ENCODE data around the gene TLCD5.

TLCD5 gene

GRCh38 chr11:120324932-120325810 is at the start of gene TLCD5:
Gene TLCD5, plus strand, starts transcription at chr11:120325299. Its CDS starts 2,143 bp downstream, at chr11:120327442.
- DNase-seq, result peak; percentile 39

DNA sequence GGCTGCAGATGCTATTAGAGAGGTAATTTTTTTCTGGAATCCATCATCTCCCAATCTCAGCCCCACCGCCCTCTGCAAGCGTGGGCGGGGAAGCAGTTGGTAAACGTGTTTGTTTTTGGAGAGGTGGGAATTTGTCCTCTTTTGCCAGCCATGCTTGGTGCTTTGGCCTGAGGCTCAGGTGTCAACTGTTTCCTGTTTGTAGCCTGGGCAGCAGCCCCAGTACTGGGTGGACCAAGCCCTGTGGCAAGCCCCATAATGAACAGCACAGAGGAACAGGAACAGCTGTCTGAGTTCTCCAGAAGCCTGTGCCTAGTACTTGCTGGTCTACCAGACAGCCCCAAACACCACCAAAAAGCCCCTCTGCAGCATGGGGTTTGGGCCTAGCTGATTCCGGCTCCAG is 45.6 kb upstream of the TLCD5 start:
- no peak for DNase-seq

- no peak for DNase-seq
Observed at GRCh38 chr11:120280600-120281051, 44.5 kb upstream of the TLCD5 start.

GRCh38 chr11:120281143-120281795 is 43.8 kb upstream of the TLCD5 start:
- DNase-seq, result no peak

- DNase-seq, result no peak
Observed at GRCh38 chr11:120283124-120283523, 42.0 kb upstream of the TLCD5 start.

- DNase-seq, result no peak
Observed at GRCh38 chr11:120284272-120284671, 40.8 kb upstream of the TLCD5 start.

- DNase-seq, result no peak
Observed at GRCh38 chr11:120285256-120285655, 39.8 kb upstream of the TLCD5 start.

DNA sequence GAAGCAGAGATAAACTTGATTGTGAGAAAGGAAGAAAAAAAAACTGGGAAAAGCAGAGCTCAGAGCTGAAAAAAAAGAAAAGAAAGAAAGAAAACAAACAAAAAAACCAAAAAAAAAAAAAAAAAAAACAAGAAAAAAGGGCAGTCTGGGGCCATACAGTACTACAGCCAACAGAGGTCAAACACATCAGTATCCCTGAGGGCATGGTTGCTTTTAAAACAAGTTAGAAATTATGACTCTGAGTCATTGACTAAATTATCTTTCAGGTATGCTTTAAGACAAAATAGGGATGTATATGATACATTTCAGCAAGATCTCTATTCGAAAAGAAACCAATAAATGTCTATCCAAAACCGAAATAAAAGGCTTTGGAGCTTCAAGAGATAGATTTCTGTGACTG is 37.1 kb upstream of the TLCD5 start:
- no peak for DNase-seq

DNA sequence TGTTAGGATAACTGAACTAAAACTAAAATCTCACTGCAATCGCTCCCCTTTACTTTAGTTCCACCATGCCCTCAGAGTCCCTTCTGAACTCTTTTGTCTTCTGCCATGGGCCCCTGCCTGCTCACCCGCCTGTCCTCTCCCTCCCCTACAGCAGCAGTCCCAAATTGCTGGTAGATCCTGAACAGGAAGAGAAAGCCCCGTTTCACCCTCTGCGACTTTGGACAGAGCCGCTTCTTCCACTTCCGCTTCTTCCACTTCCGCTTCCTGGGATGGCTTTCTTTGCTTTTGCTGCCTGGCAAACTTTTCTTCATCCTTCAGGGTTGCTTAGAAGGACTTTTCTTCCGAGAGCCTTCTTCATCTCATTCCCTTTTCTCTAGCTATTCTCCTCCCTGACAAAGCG is 35.7 kb upstream of the TLCD5 start:
- DNase-seq, result no peak

- no peak for DNase-seq
Observed at GRCh38 chr11:120290956-120291355, 34.1 kb upstream of the TLCD5 start.

- DNase-seq, result no peak
Observed at GRCh38 chr11:120293038-120293800, 31.9 kb upstream of the TLCD5 start.

- DNase-seq, result no peak
Observed at GRCh38 chr11:120294096-120294495, 31.0 kb upstream of the TLCD5 start.

- no peak for DNase-seq
Observed at GRCh38 chr11:120295099-120295498, 30.0 kb upstream of the TLCD5 start.

GRCh38 chr11:120296554-120296953 is 28.5 kb upstream of the TLCD5 start:
- DNase-seq, result no peak

- DNase-seq, result no peak
Observed at GRCh38 chr11:120298461-120298860, 26.6 kb upstream of the TLCD5 start.

DNA sequence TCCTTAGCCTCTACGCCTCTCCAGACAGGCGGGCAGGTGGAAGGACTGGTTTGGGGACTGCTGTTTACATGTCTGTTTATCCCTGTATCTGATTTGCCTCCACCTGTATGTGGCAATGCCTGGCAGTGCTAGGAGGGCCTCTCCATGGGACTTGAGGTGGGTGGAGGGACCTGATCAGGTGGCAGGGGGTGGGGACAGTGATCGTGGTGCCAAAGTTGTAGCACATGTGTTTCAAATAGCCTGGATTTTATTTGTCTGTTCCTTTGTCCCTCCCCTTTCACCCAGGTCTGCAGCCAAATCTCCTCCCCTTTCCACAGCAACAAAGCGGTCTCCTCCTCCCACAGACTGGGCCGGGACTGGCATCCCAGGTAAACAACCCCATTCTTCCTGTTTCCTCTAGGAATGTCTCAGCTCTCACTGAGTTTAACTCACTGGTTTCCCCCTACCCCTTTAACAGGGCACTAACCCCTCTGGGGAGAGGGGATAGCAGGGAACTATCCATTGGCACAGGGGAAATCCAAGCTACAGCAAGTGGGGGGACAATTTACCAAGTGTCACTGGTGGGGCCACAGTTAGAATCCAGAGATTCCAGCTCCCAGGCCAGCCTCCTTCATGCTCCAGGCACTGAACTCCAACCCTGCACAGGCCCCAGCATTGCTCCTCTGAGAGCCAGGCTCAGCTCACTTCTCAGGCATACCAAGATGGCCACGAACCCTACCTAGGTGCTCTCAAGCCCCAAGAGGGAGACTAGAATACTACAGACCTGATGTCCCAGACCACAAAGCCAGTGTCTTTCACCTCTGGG is 22.9 kb upstream of the TLCD5 start:
- no peak for DNase-seq

DNA sequence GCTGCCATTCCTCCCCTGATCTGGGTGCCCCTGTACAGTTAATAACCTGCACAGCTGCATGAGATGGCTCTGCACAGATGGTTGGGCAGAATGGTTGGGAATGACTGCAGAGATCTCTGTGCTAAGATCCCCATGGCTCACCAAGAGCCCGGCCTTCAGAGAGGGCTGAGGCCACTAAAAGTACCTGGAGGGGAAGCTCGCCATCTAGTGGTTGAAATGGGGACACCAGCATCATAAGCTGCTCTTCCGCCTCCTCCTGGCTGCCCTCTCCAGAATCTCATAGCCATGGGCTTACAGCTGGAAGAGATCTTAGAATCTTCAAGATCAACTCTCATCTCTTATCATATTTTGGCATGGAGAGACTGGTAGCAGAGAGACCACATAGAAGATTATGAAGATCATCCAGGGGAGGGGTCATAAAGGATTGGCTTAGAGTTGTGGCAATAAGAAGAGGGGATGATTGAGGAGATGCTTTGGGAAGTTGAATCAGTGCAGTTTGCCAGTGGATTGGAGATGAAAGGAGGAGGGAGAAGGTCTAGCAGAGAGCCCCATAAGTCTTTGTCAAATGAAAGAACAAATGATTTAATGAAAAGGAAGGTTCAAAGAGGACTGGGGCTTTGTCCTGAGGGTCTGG is 22.0 kb upstream of the TLCD5 start:
- DNase-seq, result peak; percentile 57

DNA sequence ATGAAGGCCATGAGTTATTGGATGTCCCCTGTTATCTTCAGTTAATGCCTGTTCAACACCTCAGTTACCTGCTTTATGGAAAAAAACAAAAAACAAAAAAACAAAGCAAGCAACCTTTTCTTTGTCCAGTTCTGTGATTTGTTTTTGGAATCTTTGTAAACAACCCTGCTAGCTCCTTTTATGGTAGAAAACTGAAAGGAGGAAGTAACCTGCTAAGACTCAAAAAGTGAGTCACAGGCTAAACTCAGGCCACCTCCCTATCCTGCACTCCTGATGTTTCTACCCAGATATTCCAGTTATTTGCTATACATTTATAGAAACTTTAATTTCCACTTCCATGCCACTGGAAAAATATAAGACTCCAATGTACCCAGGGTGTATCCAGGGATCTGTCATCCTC is 20.6 kb upstream of the TLCD5 start:
- DNase-seq, result no peak

DNA sequence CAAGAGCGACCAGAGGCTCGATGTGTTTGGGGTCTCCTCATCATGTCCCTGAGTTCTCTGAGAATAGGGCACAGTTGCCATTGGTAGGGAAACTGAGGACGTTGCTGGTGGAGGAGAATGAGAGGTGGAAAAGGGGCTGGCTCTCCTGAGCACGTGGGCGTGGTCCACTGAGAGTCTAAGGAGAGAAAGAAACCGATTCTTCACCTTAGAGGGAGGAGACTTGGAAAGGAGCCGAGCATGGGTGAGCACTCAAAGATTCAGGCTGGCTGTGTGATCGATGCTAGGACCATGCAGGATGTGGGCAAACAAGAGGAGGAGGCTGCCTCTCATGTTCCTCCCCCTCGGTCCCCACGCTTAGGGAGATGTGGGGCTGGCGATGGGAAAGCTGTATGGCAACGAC is 19.8 kb upstream of the TLCD5 start:
- DNase-seq, result no peak

GRCh38 chr11:120306519-120307242 is 18.4 kb upstream of the TLCD5 start:
- no peak for DNase-seq

DNA sequence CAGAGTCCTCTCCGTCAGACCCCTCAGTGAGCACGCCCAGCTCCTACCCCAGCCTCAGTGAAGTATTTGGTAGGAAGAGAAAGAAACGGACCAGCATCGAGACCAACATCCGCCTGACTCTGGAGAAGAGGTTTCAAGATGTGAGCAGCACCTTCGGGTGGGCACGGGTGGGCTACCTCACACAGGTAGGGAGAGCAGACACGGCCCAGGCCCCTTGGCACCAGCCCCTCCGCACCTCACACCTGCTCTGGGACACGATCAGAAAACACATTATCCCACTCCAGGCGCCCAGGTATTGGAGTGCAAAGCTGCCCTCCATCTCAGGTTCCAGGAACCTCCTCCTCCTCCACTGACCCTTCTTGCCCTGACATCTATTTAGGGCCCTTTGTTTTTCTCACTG is 17.6 kb upstream of the TLCD5 start:
- DNase-seq, result no peak

Data from NCI-H2227 treated with DMSO at 0.1 percent for 48 hours (cell line).